SK-N-MC (cell line): ENCODE results near the gene TFDP2.

ENCODE experiments used
- EZH2 ChIP-seq: fragments of 200-600 bp; sonication (generic); IDR thresholded peaks from one replicate; pipeline ENCODE4 v1.6.1; 2017; ENCODE audit warnings: antibody characterized with exemption
- POLR2AphosphoS5 ChIP-seq: IDR thresholded peaks from 2 replicates; pipeline ENCODE4 v1.6.1; 2012; ENCODE audit warnings: mild to moderate bottlenecking, low read depth, low read length, borderline replicate concordance

DNA sequence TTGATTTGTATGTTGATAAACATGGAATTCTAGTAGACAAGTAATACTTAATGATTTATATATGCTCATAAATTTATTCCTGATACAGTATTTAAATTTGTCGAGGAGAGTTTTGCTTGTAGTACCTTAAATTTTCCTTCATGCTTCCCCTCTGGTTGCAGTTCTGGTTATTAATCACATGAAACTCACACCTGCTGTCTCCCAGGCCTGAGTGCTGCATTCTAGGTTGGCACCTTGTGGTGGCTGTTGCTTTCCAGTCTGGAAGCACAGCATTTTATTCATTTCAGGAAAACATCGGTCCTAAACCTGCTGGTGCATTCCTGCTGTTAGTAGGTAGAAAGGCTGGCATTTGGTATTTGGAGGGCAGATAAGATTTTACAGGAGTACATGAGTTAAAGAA, 228.0 kb downstream of the TFDP2 start:
- TF ChIP-seq EZH2 (no peak), POLR2AphosphoS5 (no peak)
